Ascending aorta (tissue), 2 donors: ENCODE results near the gene MARCHF9. TPM values are rescaled to one million over a fixed set of nuclear protein-coding genes. Genes with fewer than 3 reads are reported as not detected.

ENCODE experiments used
- DNase-seq, 2 donors: peaks; one replicate each; pipeline ENCODE4 v3.0.0-alpha.2; 2019; ENCODE audit warnings: low spot score in 2 of 2
- H3K27ac ChIP-seq, 2 donors: fragments of 200-600 bp; sonication (generic); one replicate each; pipeline ENCODE4 v1.5.1; 2016 to 2017; ENCODE audit warnings: mild to moderate bottlenecking in 1 of 2
- H3K27me3 ChIP-seq: fragments of 200-600 bp; sonication (generic); one replicate; pipeline ENCODE4 v1.5.1; 2017
- H3K36me3 ChIP-seq, 2 donors: fragments of 200-600 bp; sonication (generic); one replicate each; pipeline ENCODE4 v1.5.1; 2016
- H3K4me1 ChIP-seq, 2 donors: fragments of 200-600 bp; sonication (generic); one replicate each; pipeline ENCODE4 v1.5.1; 2016 to 2017; ENCODE audit warnings: mild to moderate bottlenecking in 1 of 2
- H3K4me3 ChIP-seq, 2 donors: fragments of 200-600 bp; sonication (generic); one replicate each; pipeline ENCODE4 v1.5.1; 2016 to 2017; ENCODE audit warnings: mild to moderate bottlenecking in 1 of 2
- H3K9me3 ChIP-seq, 2 donors: fragments of 200-600 bp; sonication (generic); one replicate each; pipeline ENCODE4 v1.5.1; 2016
- intact Hi-C: fragments of 100-400 bp; cut with DNase I; formaldehyde crosslinking; loops from one replicate; pipeline ENCODE4 v1.15.1; 2023
- total RNA-seq: library from RNA; depleted of rRNA; stranded (reverse); fragments of >200 nt; gene quantifications from one replicate; pipeline ENCODE4 v1.1.0, GENCODE V29; 2016
- TF ChIP-seq, protein P1 (sequence below), 3 experiments: fragments of 200-600 bp in 2 of 3; fragments of 450-650 bp in 1 of 3; sonication (generic) in 2 of 3; IDR thresholded peaks; one replicate each; pipeline ENCODE4 v1.5.1; 2016 to 2019; ENCODE audit warnings: antibody characterized with exemption in 3 of 3, mild to moderate bottlenecking in 1 of 3, moderate library complexity in 1 of 3

Gene MARCHF9
- total RNA-seq, 1 donor from 2014 or later: 8.4 TPM

GRCh38 chr12:57745485-57745881 lies 9.4 kb upstream of the MARCHF9 start:
- Histone ChIP-seq H3K4me3 (peak overlapping the region; percentile 77 to 90), H3K27me3 (no peaks in the 10 kb centered on the region), H3K4me1 (peaks cover 0 to 7% of the 10 kb centered on the region in 2 donors), H3K9me3 (no peaks in the 10 kb centered on the region), H3K36me3 (peaks cover 20 to 35% of the 10 kb centered on the region in 2 donors), H3K27ac (peak overlapping the region; percentile 98 to 100)
- no peak for DNase-seq
- TF ChIP-seq, protein P1, sequence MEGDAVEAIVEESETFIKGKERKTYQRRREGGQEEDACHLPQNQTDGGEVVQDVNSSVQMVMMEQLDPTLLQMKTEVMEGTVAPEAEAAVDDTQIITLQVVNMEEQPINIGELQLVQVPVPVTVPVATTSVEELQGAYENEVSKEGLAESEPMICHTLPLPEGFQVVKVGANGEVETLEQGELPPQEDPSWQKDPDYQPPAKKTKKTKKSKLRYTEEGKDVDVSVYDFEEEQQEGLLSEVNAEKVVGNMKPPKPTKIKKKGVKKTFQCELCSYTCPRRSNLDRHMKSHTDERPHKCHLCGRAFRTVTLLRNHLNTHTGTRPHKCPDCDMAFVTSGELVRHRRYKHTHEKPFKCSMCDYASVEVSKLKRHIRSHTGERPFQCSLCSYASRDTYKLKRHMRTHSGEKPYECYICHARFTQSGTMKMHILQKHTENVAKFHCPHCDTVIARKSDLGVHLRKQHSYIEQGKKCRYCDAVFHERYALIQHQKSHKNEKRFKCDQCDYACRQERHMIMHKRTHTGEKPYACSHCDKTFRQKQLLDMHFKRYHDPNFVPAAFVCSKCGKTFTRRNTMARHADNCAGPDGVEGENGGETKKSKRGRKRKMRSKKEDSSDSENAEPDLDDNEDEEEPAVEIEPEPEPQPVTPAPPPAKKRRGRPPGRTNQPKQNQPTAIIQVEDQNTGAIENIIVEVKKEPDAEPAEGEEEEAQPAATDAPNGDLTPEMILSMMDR (IDR thresholded peaks at IDR 0.05): no peak
- intact Hi-C loops: loop anchor here (2.0 kb wide), 1 partner anchor 19 kb away; no protein-coding TSS in a partner anchor

GRCh38 chr12:57746025-57746424 lies 8.9 kb upstream of the MARCHF9 start:
- Histone ChIP-seq H3K4me1 (peaks cover 0 to 7% of the 10 kb centered on the region in 2 donors), H3K4me3 (peak overlapping the region in 1 of 2 donors; percentile 90), H3K27me3 (no peaks in the 10 kb centered on the region), H3K9me3 (no peaks in the 10 kb centered on the region), H3K27ac (peak overlapping the region; percentile 98 to 100), H3K36me3 (peaks cover 20 to 37% of the 10 kb centered on the region in 2 donors)
- intact Hi-C loops: no loop called here
- no peak for DNase-seq
- TF ChIP-seq, protein P1 (IDR thresholded peaks at IDR 0.05): no peak

DNA sequence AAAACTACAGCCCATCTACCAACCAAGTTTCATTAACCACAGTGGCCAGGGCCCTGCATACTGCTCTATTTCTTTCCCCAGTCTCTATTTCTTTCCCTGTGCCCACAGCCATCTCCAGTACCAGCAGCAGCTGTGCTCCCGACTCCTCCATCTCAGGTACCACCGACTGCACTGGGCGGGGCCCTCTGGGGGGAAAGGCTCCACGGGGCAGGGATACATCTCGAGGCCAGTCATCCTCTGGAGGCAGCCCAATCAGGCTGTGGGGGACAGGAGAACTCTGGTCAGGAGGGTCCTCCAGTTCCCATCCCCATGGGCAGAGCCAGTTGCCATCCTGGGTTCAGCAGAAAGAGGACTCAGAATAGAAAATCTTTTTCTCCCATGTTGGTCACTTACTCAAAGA lies 5.8 kb upstream of the MARCHF9 start:
- Histone ChIP-seq H3K4me3 (no peak overlapping the region), H3K27ac (no peak overlapping the region), H3K36me3 (peaks cover 20 to 37% of the 10 kb centered on the region in 2 donors), H3K4me1 (peaks cover 0 to 12% of the 10 kb centered on the region in 2 donors), H3K27me3 (no peaks in the 10 kb centered on the region), H3K9me3 (no peaks in the 10 kb centered on the region)
- intact Hi-C loops: no loop called here
- no peak for DNase-seq
- TF ChIP-seq, protein P1 (IDR thresholded peaks at IDR 0.05): no peak

GRCh38 chr12:57750561-57751431 lies 4.1 kb upstream of the MARCHF9 start:
- Histone ChIP-seq H3K9me3 (no peaks in the 10 kb centered on the region), H3K27ac (peak overlapping the region; percentile 89), H3K27me3 (no peaks in the 10 kb centered on the region), H3K36me3 (peaks cover 20 to 37% of the 10 kb centered on the region in 2 donors), H3K4me3 (peak overlapping the region; percentile 70 to 77), H3K4me1 (peaks cover under 1 to 13% of the 10 kb centered on the region in 2 donors)
- TF ChIP-seq, protein P1 (IDR thresholded peaks at IDR 0.05): no peak
- intact Hi-C loops: loop anchor here (5.0 kb wide), 1 partner anchor 137 kb away; no protein-coding TSS in a partner anchor
- DNase-seq: no peak

DNA sequence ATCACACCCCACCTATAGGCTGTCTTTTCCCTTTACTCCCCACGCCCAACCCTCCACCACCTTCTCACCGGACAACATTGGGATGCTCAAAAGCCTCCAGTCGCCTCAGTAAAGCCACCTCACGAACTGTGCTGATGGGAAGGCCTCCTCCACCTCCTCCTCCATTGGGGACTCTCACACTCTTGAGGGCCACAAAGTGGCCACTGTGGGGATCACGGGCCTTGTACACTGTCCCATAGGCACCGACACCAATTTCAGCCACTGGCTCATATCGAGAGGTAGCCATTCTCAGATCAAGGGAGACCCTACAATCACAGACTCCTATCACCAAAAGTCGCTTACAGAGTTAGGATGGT lies 3.5 kb upstream of the MARCHF9 start:
- intact Hi-C loops: loop anchor here (5.0 kb wide), 1 partner anchor 136 kb away; no protein-coding TSS in a partner anchor
- DNase-seq: no peak
- Histone ChIP-seq H3K27ac (peak overlapping the region; percentile 89), H3K4me3 (peak overlapping the region; percentile 70 to 77), H3K27me3 (no peaks in the 10 kb centered on the region), H3K9me3 (no peaks in the 10 kb centered on the region), H3K36me3 (peaks cover 20 to 37% of the 10 kb centered on the region in 2 donors), H3K4me1 (peaks cover 2 to 17% of the 10 kb centered on the region in 2 donors)
- TF ChIP-seq, protein P1 (IDR thresholded peaks at IDR 0.05): no peak
